CD4-positive, CD25-positive, alpha-beta regulatory T cell (primary cell): Measurements from ENCODE around the gene CALCR. TPM values are rescaled to one million over a fixed set of nuclear protein-coding genes. Genes with fewer than 3 reads are reported as not detected.

ENCODE experiments used
- ATAC-seq, 2 donors: fragments of 150-1000 bp; cut with Tn5 transposase; one replicate each; pipeline ENCODE4 v1.10.0; 2021; ENCODE audit warnings: low read depth in 2 of 2, moderate number of reproducible peaks in 2 of 2, moderate library complexity in 1 of 2
- DNase-seq, 3 donors: peaks; one replicate each; pipeline versions ENCODE4 v3.0.0 to v3.0.0-alpha.2; 2012 to 2022; ENCODE audit warnings: mixed read lengths in 1 of 3
- H3K27ac ChIP-seq: one replicate; pipeline ENCODE4 v1.7.0; 2013; ENCODE audit warnings: mild to moderate bottlenecking, low read length; ENCODE audit not compliant: insufficient read depth, poor library complexity, severe bottlenecking
- H3K27me3 ChIP-seq: one replicate; pipeline ENCODE4 v1.7.0; 2013; ENCODE audit warnings: low read length; ENCODE audit not compliant: control insufficient read depth, insufficient read depth
- H3K36me3 ChIP-seq: one replicate; pipeline ENCODE4 v1.7.0; 2013; ENCODE audit warnings: mild to moderate bottlenecking, low read length, moderate library complexity; ENCODE audit not compliant: control insufficient read depth, insufficient read depth
- H3K4me1 ChIP-seq: 2 replicates; pipeline ENCODE4 v1.7.0; 2013; ENCODE audit warnings: mild to moderate bottlenecking, low read length; ENCODE audit not compliant: insufficient read depth, control insufficient read depth, poor library complexity, severe bottlenecking
- H3K4me3 ChIP-seq: one replicate; pipeline ENCODE4 v1.7.0; 2013; ENCODE audit warnings: low read depth, mild to moderate bottlenecking, low read length, moderate library complexity
- H3K9me3 ChIP-seq, 2 experiments: 1 replicate in 1 of 2; 2 replicates in 1 of 2; pipeline ENCODE4 v1.7.0; 2013; ENCODE audit warnings: low read length in 2 of 2, mild to moderate bottlenecking in 1 of 2, moderate library complexity in 1 of 2; ENCODE audit not compliant: control insufficient read depth in 2 of 2
- H3K27ac Mint-ChIP-seq, 3 donors: one replicate each; pipeline ENCODE4 v1.8.0; 2020 to 2022; ENCODE audit warnings: mild to moderate bottlenecking in 3 of 3, mixed read lengths in 3 of 3, moderate library complexity in 2 of 3
- H3K27me3 Mint-ChIP-seq: one replicate; pipeline ENCODE4 v1.8.0; 2022; ENCODE audit warnings: mild to moderate bottlenecking, mixed read lengths
- H3K36me3 Mint-ChIP-seq: one replicate; pipeline ENCODE4 v1.8.0; 2020; ENCODE audit warnings: mixed read lengths
- H3K4me1 Mint-ChIP-seq, 4 donors: one replicate each; pipeline ENCODE4 v1.8.0; 2020 to 2022; ENCODE audit warnings: mixed read lengths in 4 of 4, mild to moderate bottlenecking in 1 of 4
- H3K4me3 Mint-ChIP-seq, 4 donors: one replicate each; pipeline ENCODE4 v1.8.0; 2020 to 2022; ENCODE audit warnings: mild to moderate bottlenecking in 4 of 4, mixed read lengths in 4 of 4, moderate library complexity in 3 of 4
- H3K9me3 Mint-ChIP-seq, 7 donors: one replicate each; pipeline ENCODE4 v1.8.0; 2020 to 2022; ENCODE audit warnings: mixed read lengths in 7 of 7, mild to moderate bottlenecking in 3 of 7, moderate library complexity in 2 of 7
- polyA plus RNA-seq, 4 donors: library from polyadenylated mRNA; unstranded; fragments of 300-500 nt; fragmentation: Illumina TruSeq; gene quantifications; one replicate each; pipeline ENCODE4 v1.2.3, GENCODE V29; 2021
- total RNA-seq: library from RNA; stranded (reverse); gene quantifications from one replicate; pipeline ENCODE4 v1.2.3, GENCODE V29; 2022

CALCR gene
- total and polyA plus RNA-seq, 5 donors from 2014 or later: not detected

- Histone ChIP-seq H3K4me1 (no peaks in the 10 kb centered on the region), H3K27me3 (no peaks in the 10 kb centered on the region), H3K9me3 (no peaks in the 10 kb centered on the region), H3K27ac (no peak overlapping the region), H3K4me3 (no peak overlapping the region), H3K36me3 (no peaks in the 10 kb centered on the region)
- H3K27ac Mint-ChIP-seq: no peak overlapping the region
- no peak for DNase-seq
- no peak overlapping the region for H3K4me3 Mint-ChIP-seq
- peaks cover 4% of the 10 kb centered on the region for H3K27me3 Mint-ChIP-seq
- H3K36me3 Mint-ChIP-seq: no peaks in the 10 kb centered on the region
- no peaks in the 10 kb centered on the region for H3K4me1 Mint-ChIP-seq
- H3K9me3 Mint-ChIP-seq: peaks cover 0 to 1% (median 0%) of the 10 kb centered on the region in 7 donors
- ATAC-seq: no peak
Measured at GRCh38 chr7:93471456-93471855, 103.1 kb downstream of the CALCR start.

GRCh38 chr7:93463764-93464163, 110.8 kb downstream of the CALCR start:
- no peak overlapping the region for H3K27ac Mint-ChIP-seq
- peaks cover 0 to 2% (median 0%) of the 10 kb centered on the region in 7 donors for H3K9me3 Mint-ChIP-seq
- no peak overlapping the region for H3K4me3 Mint-ChIP-seq
- DNase-seq: no peak
- Histone ChIP-seq H3K9me3 (no peaks in the 10 kb centered on the region), H3K27ac (no peak overlapping the region), H3K4me3 (no peak overlapping the region), H3K4me1 (no peaks in the 10 kb centered on the region), H3K27me3 (peaks cover 2% of the 10 kb centered on the region), H3K36me3 (no peaks in the 10 kb centered on the region)
- no peaks in the 10 kb centered on the region for H3K4me1 Mint-ChIP-seq
- no peak for ATAC-seq
- H3K27me3 Mint-ChIP-seq: no peaks in the 10 kb centered on the region
- no peaks in the 10 kb centered on the region for H3K36me3 Mint-ChIP-seq

GRCh38 chr7:93461350-93461749, 113.2 kb downstream of the CALCR start:
- H3K27ac Mint-ChIP-seq: no peak overlapping the region
- Histone ChIP-seq H3K4me3 (no peak overlapping the region), H3K36me3 (no peaks in the 10 kb centered on the region), H3K27ac (no peak overlapping the region), H3K4me1 (no peaks in the 10 kb centered on the region), H3K9me3 (no peaks in the 10 kb centered on the region), H3K27me3 (peaks cover 2% of the 10 kb centered on the region)
- ATAC-seq (no peak), DNase-seq (no peak)
- no peak overlapping the region for H3K4me3 Mint-ChIP-seq
- H3K9me3 Mint-ChIP-seq: peaks cover 0 to 2% (median 0%) of the 10 kb centered on the region in 7 donors
- H3K27me3 Mint-ChIP-seq: peaks cover 6% of the 10 kb centered on the region
- H3K4me1 Mint-ChIP-seq: no peaks in the 10 kb centered on the region
- H3K36me3 Mint-ChIP-seq: no peaks in the 10 kb centered on the region

- peaks cover 6% of the 10 kb centered on the region for H3K27me3 Mint-ChIP-seq
- Histone ChIP-seq H3K27me3 (peaks cover 2% of the 10 kb centered on the region), H3K27ac (no peak overlapping the region), H3K36me3 (no peaks in the 10 kb centered on the region), H3K9me3 (no peaks in the 10 kb centered on the region), H3K4me3 (no peak overlapping the region), H3K4me1 (no peaks in the 10 kb centered on the region)
- H3K4me3 Mint-ChIP-seq: no peak overlapping the region
- DNase-seq (no peak), ATAC-seq (no peak)
- H3K36me3 Mint-ChIP-seq: no peaks in the 10 kb centered on the region
- H3K9me3 Mint-ChIP-seq: peaks cover 0 to 2% (median 0%) of the 10 kb centered on the region in 7 donors
- H3K4me1 Mint-ChIP-seq: no peaks in the 10 kb centered on the region
- no peak overlapping the region for H3K27ac Mint-ChIP-seq
Measured at GRCh38 chr7:93453262-93453661, 121.3 kb downstream of the CALCR start.

- H3K4me1 Mint-ChIP-seq: no peaks in the 10 kb centered on the region
- no peaks in the 10 kb centered on the region for H3K36me3 ChIP-seq
- no peak overlapping the region for H3K27ac ChIP-seq
- no peak for DNase-seq
- H3K9me3 ChIP-seq: no peaks in the 10 kb centered on the region
- H3K4me3 Mint-ChIP-seq: no peak overlapping the region
- no peaks in the 10 kb centered on the region for H3K36me3 Mint-ChIP-seq
- no peak for ATAC-seq
- H3K4me3 ChIP-seq: no peak overlapping the region
- H3K27me3 Mint-ChIP-seq: peaks cover 11% of the 10 kb centered on the region
- H3K9me3 Mint-ChIP-seq: peaks cover 0 to 2% (median 0%) of the 10 kb centered on the region in 7 donors
- no peaks in the 10 kb centered on the region for H3K4me1 ChIP-seq
- H3K27me3 ChIP-seq: no peaks in the 10 kb centered on the region
- H3K27ac Mint-ChIP-seq: no peak overlapping the region
Measured at GRCh38 chr7:93448176-93448575, 126.3 kb downstream of the CALCR start.

- H3K9me3 Mint-ChIP-seq: peaks cover 0 to 2% (median 0%) of the 10 kb centered on the region in 7 donors
- H3K9me3 ChIP-seq: no peaks in the 10 kb centered on the region
- no peaks in the 10 kb centered on the region for H3K27me3 ChIP-seq
- no peak overlapping the region for H3K4me3 ChIP-seq
- H3K4me1 ChIP-seq: no peaks in the 10 kb centered on the region
- H3K27ac ChIP-seq: no peak overlapping the region
- ATAC-seq: no peak
- no peak overlapping the region for H3K4me3 Mint-ChIP-seq
- no peaks in the 10 kb centered on the region for H3K36me3 Mint-ChIP-seq
- no peaks in the 10 kb centered on the region for H3K36me3 ChIP-seq
- peaks cover 14% of the 10 kb centered on the region for H3K27me3 Mint-ChIP-seq
- DNase-seq: no peak
- no peaks in the 10 kb centered on the region for H3K4me1 Mint-ChIP-seq
- no peak overlapping the region for H3K27ac Mint-ChIP-seq
Measured at GRCh38 chr7:93447509-93447908, 127.0 kb downstream of the CALCR start.

- H3K9me3 ChIP-seq: no peaks in the 10 kb centered on the region
- Mint-ChIP-seq H3K36me3 (no peaks in the 10 kb centered on the region), H3K9me3 (no peaks in the 10 kb centered on the region), H3K27ac (no peak overlapping the region), H3K4me1 (no peaks in the 10 kb centered on the region), H3K27me3 (peaks cover 22% of the 10 kb centered on the region), H3K4me3 (peak overlapping the region in 1 of 4 donors; percentile 18)
- H3K4me3 ChIP-seq: no peak overlapping the region
- no peak overlapping the region for H3K27ac ChIP-seq
- DNase-seq (peak in 2 of 3 donors; percentile 3 to 39), ATAC-seq (peak in 1 of 2 donors; percentile 43)
- no peaks in the 10 kb centered on the region for H3K27me3 ChIP-seq
- H3K36me3 ChIP-seq: no peaks in the 10 kb centered on the region
- H3K4me1 ChIP-seq: no peaks in the 10 kb centered on the region
Measured at GRCh38 chr7:93442478-93443224, 131.9 kb downstream of the CALCR start.

GRCh38 chr7:93435791-93436190, 138.7 kb downstream of the CALCR start:
- Histone ChIP-seq H3K4me1 (no peaks in the 10 kb centered on the region), H3K27me3 (no peaks in the 10 kb centered on the region), H3K9me3 (no peaks in the 10 kb centered on the region), H3K4me3 (no peak overlapping the region), H3K36me3 (no peaks in the 10 kb centered on the region), H3K27ac (no peak overlapping the region)
- Mint-ChIP-seq H3K4me1 (peaks cover 0 to 2% (median 0%) of the 10 kb centered on the region in 4 donors), H3K27ac (no peak overlapping the region), H3K27me3 (peaks cover 21% of the 10 kb centered on the region), H3K36me3 (no peaks in the 10 kb centered on the region), H3K4me3 (no peak overlapping the region), H3K9me3 (no peaks in the 10 kb centered on the region)
- ATAC-seq (no peak), DNase-seq (no peak)
